8988T (cell line): Measurements from ENCODE around the gene OAF.

Source experiments
- DNase-seq: peaks from one replicate; pipeline ENCODE4 v3.0.0; 2011

Gene OAF

GRCh38 chr11:120205596-120206161 is 5.2 kb upstream of the OAF start:
- no peak for DNase-seq

DNA sequence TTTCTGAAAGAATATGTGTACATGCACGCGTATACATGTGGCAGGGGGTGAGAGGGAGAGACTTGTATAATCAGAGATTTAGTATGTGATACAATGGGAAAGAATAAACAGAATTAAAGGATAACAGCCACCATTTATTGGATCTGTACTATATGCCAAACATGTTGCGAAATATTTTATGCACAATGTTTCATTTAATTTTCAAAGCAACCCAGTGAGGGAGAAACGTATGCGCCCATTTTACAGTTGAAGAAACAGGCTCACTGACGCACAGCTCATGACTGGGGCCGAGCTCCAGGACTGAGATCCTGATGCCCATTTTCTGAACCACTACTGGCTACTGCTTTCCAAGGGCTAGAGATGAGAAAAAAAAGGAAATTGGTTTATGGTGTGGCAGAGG is 3.3 kb upstream of the OAF start:
- DNase-seq: no peak

DNA sequence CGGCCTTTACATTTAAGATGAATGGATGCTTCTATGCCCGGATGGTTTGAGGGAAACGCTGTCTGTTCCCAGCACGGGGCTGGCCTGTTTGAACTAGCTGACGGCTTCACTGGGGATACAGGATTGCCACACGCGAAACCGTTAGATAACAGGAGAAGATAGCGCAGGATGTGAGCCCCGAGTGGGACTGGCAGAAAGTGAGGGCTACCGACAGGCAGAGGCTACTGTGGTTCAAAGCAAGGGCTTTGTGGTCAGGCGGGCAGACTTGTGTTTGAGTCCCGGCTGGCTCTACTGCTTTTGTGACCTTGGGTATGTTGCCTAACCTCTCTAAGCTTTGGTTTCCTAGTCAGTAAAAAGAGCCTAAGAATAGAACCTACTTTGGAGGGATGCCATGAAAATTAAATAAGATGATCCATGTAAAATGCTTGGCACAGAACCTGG is 2.8 kb upstream of the OAF start:
- DNase-seq: no peak

DNA sequence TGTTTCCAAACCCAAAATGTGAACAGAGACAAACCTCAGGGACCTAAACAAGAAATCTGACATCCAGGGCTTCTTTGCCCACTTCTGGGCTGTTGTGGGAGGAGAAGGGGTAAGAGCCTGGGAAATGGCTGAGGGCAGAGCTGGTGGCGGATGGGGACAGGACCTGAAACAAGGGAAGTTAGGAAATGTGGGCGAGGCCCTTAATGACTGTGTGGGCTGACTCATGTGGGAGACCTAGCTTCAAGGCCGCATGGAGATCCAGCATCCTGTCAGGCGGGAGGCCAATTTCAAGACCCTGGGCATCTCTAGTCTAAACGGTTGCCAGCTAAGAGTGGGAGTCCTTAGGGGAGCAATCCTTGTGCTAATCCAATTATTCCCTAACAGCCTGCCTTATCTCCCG is 2.1 kb upstream of the OAF start:
- peak; percentile 91 for DNase-seq

DNA sequence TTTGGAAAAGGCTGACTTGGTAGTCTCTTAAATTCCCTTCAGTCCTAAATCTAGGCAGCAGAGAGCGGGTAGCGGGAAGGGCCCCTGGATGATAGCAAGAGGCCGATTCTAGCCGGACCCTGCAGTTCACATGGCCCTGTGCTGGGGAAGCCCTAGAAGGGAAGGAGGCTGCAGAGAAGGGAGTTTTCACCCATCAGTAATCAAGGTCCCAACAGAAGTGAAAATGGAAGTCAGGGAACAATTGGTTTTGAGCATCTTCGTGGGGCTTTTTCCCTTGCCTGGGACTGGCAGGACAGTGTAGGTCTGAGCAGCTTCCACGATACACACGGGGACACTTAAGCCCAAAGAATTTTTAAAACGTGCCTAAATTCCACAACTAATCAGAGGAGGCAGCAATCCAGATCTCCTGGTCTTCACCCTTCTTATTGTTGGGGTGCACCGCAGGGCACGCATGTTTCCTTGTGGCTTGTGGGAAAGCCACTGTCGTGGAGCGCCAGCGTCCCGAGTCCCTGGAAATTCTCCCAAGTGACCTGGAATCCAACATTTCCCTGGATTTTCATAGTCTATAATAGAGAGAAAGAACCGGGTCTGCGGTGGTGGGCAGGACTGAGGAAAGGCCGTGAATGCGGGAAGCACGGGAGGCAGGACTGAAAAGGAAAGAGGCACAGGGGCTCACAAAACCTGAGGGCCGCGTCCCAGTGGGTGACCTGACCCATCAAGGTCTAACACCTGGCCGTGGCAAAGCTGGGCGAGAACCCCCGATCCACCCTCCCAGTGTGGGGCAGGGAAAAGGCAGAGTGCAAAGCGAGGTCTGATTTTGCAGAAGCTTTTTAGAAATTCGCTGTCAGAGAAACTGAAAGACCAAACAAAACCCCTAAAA is 846 bp upstream of the OAF start:
- no peak for DNase-seq

DNA sequence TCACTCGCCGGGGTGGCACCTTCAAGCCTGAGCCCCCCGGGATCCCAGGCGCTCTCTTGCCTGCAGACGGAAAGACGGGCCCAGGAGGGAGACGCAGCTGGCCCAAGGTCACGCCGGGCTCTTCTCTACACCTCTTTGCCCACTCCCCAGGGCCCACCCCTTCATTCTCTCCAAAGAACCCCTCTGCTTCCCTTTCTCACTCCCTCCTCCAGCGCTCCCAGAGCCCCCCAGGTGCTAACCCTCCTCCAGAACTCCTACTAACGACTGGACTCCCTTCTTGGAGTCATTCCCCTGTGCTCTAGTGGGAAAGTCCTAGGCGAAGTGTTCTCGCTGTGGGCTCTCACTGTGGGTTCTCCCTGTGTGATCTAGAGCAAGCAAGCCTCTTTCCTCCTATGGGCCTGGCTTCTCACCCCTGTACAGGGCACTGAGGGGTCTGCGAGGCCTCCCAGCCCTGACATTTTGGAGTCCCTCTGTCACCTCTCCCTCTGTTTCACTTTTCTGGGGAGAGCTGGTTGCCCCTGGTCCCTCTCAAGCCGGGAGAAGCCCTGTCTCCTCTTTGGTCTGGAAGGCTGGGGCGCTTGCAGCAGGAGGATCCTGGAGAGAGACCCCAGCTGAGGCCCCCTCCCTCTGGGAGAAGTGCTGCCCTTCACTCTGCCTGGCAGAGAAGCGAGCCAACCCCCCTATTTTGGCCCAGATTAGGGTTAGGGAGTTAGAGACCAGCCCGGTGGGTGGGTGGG is 858 bp downstream of the OAF start:
- no peak for DNase-seq

GRCh38 chr11:120212259-120212878 is 1.5 kb downstream of the OAF start:
- no peak for DNase-seq

GRCh38 chr11:120212926-120213325 is 2.1 kb downstream of the OAF start:
- no peak for DNase-seq

GRCh38 chr11:120214581-120214980 is 3.7 kb downstream of the OAF start:
- no peak for DNase-seq

- no peak for DNase-seq
These were observed 4.8 kb downstream of the OAF start for GRCh38 chr11:120215634-120216033.

DNA sequence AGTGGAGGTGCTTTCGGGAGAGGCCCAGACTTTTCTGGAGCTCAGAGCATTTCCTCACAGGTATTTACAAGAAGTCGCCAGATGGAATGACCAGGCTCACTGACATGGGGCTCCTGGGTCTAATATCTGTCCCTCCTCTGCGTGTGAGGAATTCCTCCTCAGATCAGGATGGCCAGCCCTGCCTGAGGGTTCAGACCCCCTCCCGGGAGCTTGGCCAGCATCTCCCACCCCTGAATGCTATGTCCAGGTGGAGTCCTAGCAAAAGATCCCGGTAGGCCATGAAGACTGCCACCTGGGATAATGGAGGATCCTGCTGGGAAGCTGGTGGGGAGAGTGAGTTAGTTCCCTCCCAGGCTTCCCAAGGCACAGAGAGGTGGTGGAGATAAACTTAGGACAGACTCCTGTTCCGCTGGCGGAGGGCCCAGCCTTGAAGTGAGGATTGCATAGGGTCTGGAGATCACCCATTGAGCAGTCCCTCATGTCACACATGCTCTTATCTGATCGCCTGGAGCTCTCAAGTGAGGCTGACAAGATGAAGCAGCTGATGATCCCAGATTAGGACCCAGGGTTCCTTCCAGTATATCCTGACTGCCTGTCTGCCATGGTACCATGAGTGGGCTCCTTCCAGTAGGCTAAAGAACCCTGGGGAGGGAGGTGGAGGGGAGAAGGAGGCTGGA is 5.7 kb downstream of the OAF start:
- no peak for DNase-seq

- no peak for DNase-seq
These were observed 6.7 kb downstream of the OAF start for GRCh38 chr11:120217526-120217925.

GRCh38 chr11:120217941-120218694 is 7.3 kb downstream of the OAF start:
- DNase-seq: no peak

DNA sequence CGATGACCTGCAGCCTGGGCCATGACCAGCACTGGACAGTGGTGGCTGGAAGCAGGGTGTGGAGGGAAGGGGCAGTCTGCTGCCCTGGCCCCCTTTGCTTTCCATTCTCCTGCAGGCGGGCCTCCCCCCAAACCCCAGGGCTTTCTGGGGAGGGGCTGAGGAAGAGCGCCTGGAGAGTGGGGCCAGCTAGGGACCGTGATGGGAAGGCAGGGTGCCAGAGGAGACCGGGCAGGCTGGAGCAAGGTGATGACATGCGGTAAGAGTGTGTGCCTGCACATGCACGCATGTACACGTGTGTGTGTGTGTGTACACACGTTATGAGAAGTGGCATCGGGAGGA is 7.8 kb downstream of the OAF start:
- no peak for DNase-seq

- no peak for DNase-seq
These were observed 8.6 kb downstream of the OAF start for GRCh38 chr11:120219232-120219937.

DNA sequence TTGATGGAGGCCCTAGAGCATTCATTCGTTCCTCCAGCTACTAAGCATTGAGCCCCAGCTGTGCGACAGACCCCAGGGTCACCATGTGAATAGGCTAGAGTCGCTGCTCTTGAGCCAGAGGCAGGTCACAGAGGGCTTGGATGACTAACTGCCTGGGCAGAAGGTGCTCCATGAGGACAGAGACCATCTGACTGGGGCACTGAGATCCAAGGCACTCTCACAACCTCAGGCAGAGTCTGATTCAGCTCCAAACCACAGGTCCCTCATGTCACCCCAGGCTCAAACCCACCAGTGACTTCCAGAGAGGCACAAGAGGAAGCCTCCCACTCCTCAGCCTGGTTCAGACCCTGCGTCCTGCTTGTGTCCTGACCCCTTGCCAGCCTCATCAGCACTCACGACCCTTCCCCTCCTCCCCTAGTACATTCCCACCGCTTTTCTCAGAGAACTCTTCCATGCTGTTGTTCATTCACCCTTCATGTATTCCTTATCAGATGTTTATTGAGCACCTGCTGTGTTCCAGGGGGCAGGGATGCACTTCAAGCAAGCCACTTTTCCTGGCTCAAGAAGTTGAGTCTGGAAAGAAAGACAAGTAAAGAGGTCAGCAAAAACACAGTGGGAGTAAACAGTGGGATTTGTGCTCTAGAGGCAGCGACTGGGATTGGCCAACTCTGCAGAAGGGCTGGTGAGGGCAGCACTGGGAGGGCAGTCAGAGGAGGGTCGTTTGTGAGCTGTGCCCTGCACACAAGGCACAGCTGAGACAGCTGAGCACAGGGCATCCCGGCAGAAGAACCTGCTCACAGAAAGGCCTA is 9.3 kb downstream of the OAF start:
- DNase-seq: no peak

GRCh38 chr11:120220747-120221037 is 9.9 kb downstream of the OAF start:
- DNase-seq: no peak

DNA sequence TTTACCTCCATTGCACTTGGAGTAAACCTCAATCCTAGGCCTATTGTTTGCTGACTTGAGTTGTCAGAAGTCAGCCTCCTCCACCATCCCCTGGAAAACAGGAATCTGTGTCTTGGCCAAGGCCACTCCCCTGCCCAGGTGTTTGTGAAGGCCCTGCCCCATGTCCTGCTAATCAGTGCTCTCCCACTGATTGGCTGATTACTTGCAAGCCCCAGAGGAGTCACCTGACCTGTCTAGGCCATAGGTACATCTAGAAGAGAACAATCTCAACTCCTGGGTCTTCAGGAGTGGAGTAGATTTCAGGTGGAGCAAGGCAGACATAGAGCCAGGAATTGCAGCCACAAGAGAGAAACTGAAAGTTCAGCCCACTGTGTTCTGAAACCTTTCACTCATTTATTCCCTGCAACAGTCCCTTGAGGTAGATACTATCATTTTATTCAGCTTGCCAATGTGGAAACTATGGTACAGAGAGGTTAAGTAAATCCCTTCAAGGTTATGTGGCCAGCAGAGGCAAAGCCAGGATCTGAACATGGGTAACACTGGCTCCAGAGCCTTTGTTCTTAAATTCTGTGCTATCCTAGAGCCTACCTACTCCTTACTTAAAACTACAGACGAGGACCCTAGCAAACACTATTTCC is 10.4 kb downstream of the OAF start:
- no peak for DNase-seq

DNA sequence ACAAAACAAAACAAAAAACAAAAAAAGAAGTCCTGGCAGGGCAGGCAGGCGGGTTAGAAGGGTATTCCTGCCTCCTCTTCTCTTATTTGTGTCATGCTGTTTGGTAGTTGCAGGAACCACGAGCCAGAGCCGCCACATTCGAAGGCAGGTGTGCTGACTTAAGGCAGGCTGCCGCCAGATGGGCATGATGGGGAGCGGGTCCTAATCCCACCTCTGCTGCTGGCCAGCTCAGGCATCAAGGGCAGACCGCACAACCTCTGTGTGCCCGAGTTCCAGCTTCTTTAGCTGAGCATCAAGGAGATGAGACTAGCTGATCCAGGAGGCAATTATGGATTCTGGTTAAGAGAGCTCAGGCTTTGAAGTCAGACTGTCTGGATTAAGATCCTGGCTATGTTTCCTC is 12.1 kb downstream of the OAF start:
- DNase-seq: no peak

GRCh38 chr11:120223793-120224192 is 13.0 kb downstream of the OAF start:
- no peak for DNase-seq
